ENCODE results near the gene MATK. TPM values are rescaled to one million over a fixed set of nuclear protein-coding genes. Genes with fewer than 3 reads are reported as not detected.

The MATK gene
- total RNA-seq, 2 donors from 2014 or later = 0.78 TPM; not detected in 1

GRCh38 chr19:3814648-3815047, 28.5 kb upstream of the MATK start:
- no peak for DNase-seq
- H3K9me3 ChIP-seq = no peaks in the 10 kb centered on the region
- TF ChIP-seq CTCF (IDR thresholded peaks at IDR 0.05) = no peak
- no peak for TF ChIP-seq POLR2A (IDR thresholded peaks at IDR 0.05)

DNA sequence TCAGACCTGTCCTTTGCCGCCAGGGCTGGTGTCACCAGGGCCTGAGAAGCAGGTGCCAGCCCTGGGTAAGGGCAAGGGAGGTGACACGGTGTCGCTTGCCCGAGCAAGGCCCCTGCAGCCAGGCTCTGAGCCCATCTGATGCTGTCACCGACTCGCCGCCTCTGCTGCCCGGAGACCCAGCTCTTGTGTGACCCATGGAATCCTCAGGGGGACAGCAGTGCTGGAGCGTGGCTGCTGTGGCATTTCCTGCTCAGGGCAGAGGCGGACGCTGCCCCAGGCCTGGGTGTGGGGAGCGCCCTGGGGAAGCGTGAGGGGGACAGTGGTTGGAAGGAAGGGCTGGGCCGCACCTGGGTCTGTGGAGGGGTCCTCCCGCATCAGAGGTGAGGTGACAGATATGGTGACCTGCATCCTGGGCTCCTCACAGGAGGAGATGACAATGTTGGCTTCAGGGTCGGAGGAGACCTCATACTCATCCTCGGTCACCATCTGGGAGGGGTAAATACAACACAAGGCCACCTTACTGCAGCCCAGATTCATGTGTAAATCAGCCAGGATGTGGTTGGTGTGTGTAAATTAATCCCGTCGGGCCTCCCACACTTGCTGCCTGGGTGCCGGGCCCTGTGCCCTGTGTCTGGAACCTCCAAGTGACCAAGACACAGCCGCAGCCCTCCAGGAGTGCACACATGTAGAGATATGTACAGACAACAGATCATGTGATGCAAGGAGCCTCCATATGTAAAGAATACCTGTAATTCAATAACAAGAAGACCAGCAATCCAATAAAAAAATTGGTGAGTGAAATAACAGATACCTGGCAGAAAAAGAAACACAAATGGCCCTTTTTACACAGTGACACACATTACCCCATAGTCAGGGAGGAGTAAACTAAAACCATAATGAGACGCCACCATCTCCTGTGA, 27.6 kb upstream of the MATK start:
- Histone ChIP-seq H3K27ac (no peak overlapping the region), H3K36me3 (replicated peaks in 1 of 2; ENCODE audit: insufficient read depth in 1 of 2, low read depth in 2 of 2) (no peaks in the 10 kb centered on the region), H3K4me1 (no peaks in the 10 kb centered on the region), H3K9me3 (no peaks in the 10 kb centered on the region), H3K27me3 (no peaks in the 10 kb centered on the region), H3K4me3 (no peak overlapping the region)
- no peak for ATAC-seq
- DNase-seq = no peak
- no peak for TF ChIP-seq POLR2A (IDR thresholded peaks at IDR 0.05)
- 79 to 93% methylated on average over 3 to 22 of the region's 22 CpGs for WGBS, 2 donors
- intact Hi-C loops (cut with DNase I) = no loop called here

More at GRCh38 chr19:3814648-3815047, 28.5 kb upstream of the MATK start:
- WGBS, 2 donors = 90 to 92% methylated on average over 4 of the region's 4 CpGs
- Histone ChIP-seq H3K4me1 (no peaks in the 10 kb centered on the region), H3K27me3 (no peaks in the 10 kb centered on the region), H3K4me3 (no peak overlapping the region), H3K27ac (no peak overlapping the region), H3K36me3 (replicated peaks in 1 of 2; ENCODE audit: insufficient read depth in 1 of 2, low read depth in 2 of 2) (no peaks in the 10 kb centered on the region)
- intact Hi-C loops (cut with DNase I) = no loop called here
- no peak for ATAC-seq

DNA sequence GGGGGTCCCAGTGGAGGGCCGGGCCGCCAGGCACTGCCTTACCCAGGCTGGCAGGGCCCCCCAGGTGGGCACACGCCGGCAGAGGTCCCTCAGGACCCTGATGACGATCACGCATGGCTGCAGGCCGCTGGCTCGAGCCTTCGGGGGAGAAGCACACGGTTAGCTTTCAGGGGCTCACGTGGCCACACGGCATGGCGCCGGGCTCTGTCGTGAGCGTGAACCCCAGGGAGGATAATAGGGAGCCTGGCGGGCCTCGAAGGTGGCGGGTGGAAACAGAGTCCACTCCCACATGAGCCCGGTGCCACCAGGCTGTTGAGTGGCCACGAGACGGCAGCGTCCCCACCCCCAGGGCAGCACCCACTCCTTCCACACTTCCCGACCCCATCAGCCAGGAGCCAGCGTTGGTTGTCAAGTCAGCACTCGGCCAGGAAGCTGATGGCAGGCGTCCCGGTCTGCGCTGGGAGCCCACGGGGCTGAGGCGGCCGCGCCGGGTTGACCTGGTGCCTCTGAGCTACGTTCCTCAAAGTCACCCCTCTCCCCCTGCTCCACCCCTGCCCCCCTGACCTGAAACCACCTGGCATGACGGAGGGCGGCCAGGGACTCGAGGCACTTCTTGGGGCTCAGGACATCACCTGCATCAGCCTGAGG, 24.7 kb upstream of the MATK start:
- no peak for DNase-seq
- Histone ChIP-seq H3K4me3 (no peak overlapping the region), H3K27me3 (no peaks in the 10 kb centered on the region), H3K4me1 (no peaks in the 10 kb centered on the region), H3K36me3 (replicated peaks in 1 of 2; ENCODE audit: insufficient read depth in 1 of 2, low read depth in 2 of 2) (no peaks in the 10 kb centered on the region), H3K9me3 (no peaks in the 10 kb centered on the region), H3K27ac (no peak overlapping the region)
- 71 to 75% methylated on average over 17 to 27 of the region's 38 CpGs for WGBS, 2 donors
- TF ChIP-seq POLR2A (IDR thresholded peaks at IDR 0.05) = no peak
- no peak for TF ChIP-seq CTCF (IDR thresholded peaks at IDR 0.05)
- intact Hi-C loops (cut with DNase I) = no loop called here
- ATAC-seq = no peak

- Histone ChIP-seq H3K4me3 (no peak overlapping the region), H3K36me3 (replicated peaks in 1 of 2; ENCODE audit: insufficient read depth in 1 of 2, low read depth in 2 of 2) (no peaks in the 10 kb centered on the region), H3K27me3 (no peaks in the 10 kb centered on the region), H3K9me3 (no peaks in the 10 kb centered on the region), H3K27ac (no peak overlapping the region), H3K4me1 (no peaks in the 10 kb centered on the region)
- 65 to 66% methylated on average over 16 to 26 of the region's 26 CpGs for WGBS, 2 donors
- DNase-seq (no peak), ATAC-seq (no peak)
- intact Hi-C loops (cut with DNase I) = no loop called here
- TF ChIP-seq CTCF (IDR thresholded peaks at IDR 0.05) (no peak), POLR2A (IDR thresholded peaks at IDR 0.05) (no peak)
Measured at GRCh38 chr19:3809881-3810707, 23.9 kb upstream of the MATK start.

All from body of pancreas (tissue), 4 donors.